GM12878 (cell line): ENCODE measurements around the gene STBD1. TPM values are rescaled to one million over a fixed set of nuclear protein-coding genes. Genes with fewer than 3 reads are reported as not detected.

Experiments
- ATAC-seq: fragments of 200-7000 bp; cut with Tn5 transposase; 3 replicates; pipeline ENCODE4 v1.9.1; 2020; ENCODE audit warnings: mild to moderate bottlenecking, moderate library complexity
- BruUV-seq: library from RNA; stranded (reverse); fragments of 400-500 nt; replicated peaks from 2 replicates; lab custom pipeline; 2021; lab: Mats Ljungman, UMichigan
- CTCF ChIA-PET: fragments of 300-600 bp; sonication (Branson Sonifier 250); formaldehyde crosslinking; extraction: SDS; loops from one replicate; lab custom pipeline; 2021; ENCODE audit warnings: inconsistent platforms; lab: Yijun Ruan, JAX
- POLR2A ChIA-PET: fragments of 350-600 bp; formaldehyde crosslinking; extraction: SDS; loops from one replicate; lab custom pipeline; 2021; ENCODE audit warnings: inconsistent platforms; lab: Charles Lee
- RAD21 ChIA-PET: fragments of 300-600 bp; sonication (Branson Sonifier 250); formaldehyde crosslinking; loops from one replicate; lab custom pipeline; 2023; ENCODE audit warnings: antibody characterized with exemption; ENCODE audit not compliant: unreplicated experiment; lab: Charles Lee
- SMC1A ChIA-PET: fragments of 300-600 bp; sonication (Branson Sonifier 250); formaldehyde crosslinking; loops from one replicate; lab custom pipeline; 2023; ENCODE audit not compliant: unreplicated experiment, uncharacterized antibody; lab: Charles Lee
- DNase-seq: peaks from one replicate; pipeline ENCODE4 v3.0.0-alpha.2; 2011; ENCODE audit warnings: low read depth, low spot score
- FAIRE-seq: peaks from 3 replicates; lab custom pipeline; 2011; peaks lifted over from hg19 to GRCh38; lab: Jason Lieb, UNC
- H2AFZ ChIP-seq: 2 replicates; pipeline ENCODE4 v1.6.0; 2011; ENCODE audit warnings: low read depth, low read length, control low read depth; ENCODE audit not compliant: control insufficient read depth
- H3K27ac ChIP-seq: 2 replicates; pipeline ENCODE4 v1.5.1; 2011; ENCODE audit warnings: control low read depth; ENCODE audit not compliant: control insufficient read depth, insufficient read depth
- H3K27me3 ChIP-seq, 2 experiments: replicated peaks in 1 of 2; 2 replicates each; pipeline versions ENCODE4 v1.6.0 to v1.6.1; 2011; ENCODE audit warnings: low read length in 1 of 2; ENCODE audit not compliant: control insufficient read depth in 2 of 2, insufficient read depth in 2 of 2
- H3K36me3 ChIP-seq, 2 experiments: 2 replicates each; pipeline ENCODE4 v1.5.1; 2011; ENCODE audit warnings: low read length in 1 of 2; ENCODE audit not compliant: control insufficient read depth in 2 of 2, insufficient read depth in 2 of 2
- H3K4me1 ChIP-seq: 2 replicates; pipeline ENCODE4 v1.6.1; 2011; ENCODE audit warnings: mild to moderate bottlenecking, low read length, moderate library complexity, mixed read lengths; ENCODE audit not compliant: control insufficient read depth, insufficient read depth
- H3K4me2 ChIP-seq: 2 replicates; pipeline ENCODE4 v1.6.0; 2011; ENCODE audit warnings: control low read depth; ENCODE audit not compliant: control insufficient read depth, insufficient read depth
- H3K4me3 ChIP-seq: fragments of 200-600 bp; sonication (generic); 2 replicates; pipeline ENCODE4 v1.5.1; 2016
- H3K79me2 ChIP-seq: 2 replicates; pipeline ENCODE4 v1.6.0; 2011; ENCODE audit warnings: low read length; ENCODE audit not compliant: control insufficient read depth, insufficient read depth
- H3K9ac ChIP-seq: 2 replicates; pipeline ENCODE4 v1.8.0; 2011; ENCODE audit warnings: low read length, control low read depth, mixed read lengths; ENCODE audit not compliant: control insufficient read depth, insufficient read depth
- H3K9me3 ChIP-seq: replicated peaks from 3 replicates; pipeline ENCODE4 v1.5.1; 2011; ENCODE audit warnings: mild to moderate bottlenecking, low read length; ENCODE audit not compliant: control insufficient read depth, insufficient read depth
- H4K20me1 ChIP-seq: 2 replicates; pipeline ENCODE4 v1.6.0; 2011; ENCODE audit not compliant: control insufficient read depth, insufficient read depth
- NFXL1 ChIP-seq: fragments of 450-650 bp; IDR thresholded peaks from 2 replicates; pipeline ENCODE4 v1.6.1; 2017; ENCODE audit warnings: antibody characterized with exemption, mild to moderate bottlenecking, borderline replicate concordance
- REST ChIP-seq: IDR thresholded peaks from 2 replicates; pipeline ENCODE4 v1.6.1; 2012; ENCODE audit warnings: mild to moderate bottlenecking, low read depth, low read length
- WGBS: methylation state at CpG from one replicate; pipeline ENCODE4 v1.1.6; 2016; ENCODE audit warnings: low lambda C conversion rate; ENCODE audit not compliant: insufficient replicate concordance, insufficient coverage; ENCODE audit errors: missing lambda C conversion rate; 5-methylcytosine and 5-hydroxymethylcytosine counted together
- in situ Hi-C: fragments of 300-500 bp; cut with MboI; formaldehyde crosslinking; loops from 9 replicates; pipeline ENCODE4 v1.14.3; 2018; ENCODE audit warnings: mixed read lengths
- intact Hi-C: fragments of 100-400 bp; cut with micrococcal nuclease; formaldehyde crosslinking; loops from one replicate; pipeline ENCODE4 v1.14.2; 2022; ENCODE audit not compliant: unreplicated experiment
- polyA plus RNA-seq, 11 experiments: library from polyadenylated mRNA; depleted of rRNA in 4 of 11; unstranded in 6 of 11; stranded (reverse) in 5 of 11; fragments of >200 nt; fragmentation: Nextera tagmentation in 4 of 11; fragmentation: Illumina TruSeq in 1 of 11; extraction: Ambion mirVana in 4 of 11; extraction: Trizol in 1 of 11; gene quantifications; 1 replicate in 1 of 11; 2 replicates in 10 of 11; pipeline versions ENCODE4 v1.2.1 to v1.2.3, GENCODE V29; 2011 to 2016; ENCODE audit warnings: inconsistent platforms in 2 of 11, missing spikeins in 2 of 11, low read depth in 1 of 11
- total RNA-seq, 4 experiments: library from RNA; depleted of rRNA in 3 of 4; stranded (reverse); fragments of >200 nt in 3 of 4; fragmentation: Illumina TruSeq in 1 of 4; extraction: Trizol in 1 of 4; gene quantifications; 2 replicates each; pipeline versions ENCODE4 v1.2.1 to v1.2.3, GENCODE V29; 2013 to 2021

The STBD1 gene
- total and polyA plus RNA-seq, 10 of the 15 experiments (the other 5 are each of a cell fraction or from before 2014, with no cell fraction given): 0.04 to 0.10 (median 0.05) TPM; not detected in 7

GRCh38 chr4:76311896-76312331, 5.4 kb downstream of the STBD1 start (continued):
- no peak for TF ChIP-seq REST

DNA sequence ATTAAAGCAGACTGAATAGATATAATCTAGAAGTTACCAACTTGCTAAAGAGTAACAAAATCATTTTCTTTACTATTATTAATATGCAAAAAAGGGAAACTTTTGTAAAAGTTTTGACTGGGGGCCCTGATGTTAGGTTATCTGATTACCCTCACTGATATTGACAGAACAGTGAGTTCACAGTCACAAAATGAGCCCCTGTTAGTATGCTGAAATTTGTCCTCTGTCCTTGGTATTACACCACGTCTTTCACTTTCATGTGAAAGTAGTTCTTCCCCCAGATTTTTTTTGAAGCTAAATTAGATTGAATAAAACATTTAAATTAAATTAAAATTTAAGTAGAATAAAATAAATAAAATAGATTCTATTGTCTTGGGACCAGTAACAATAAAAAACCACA, 5.9 kb downstream of the STBD1 start:
- no peak for TF ChIP-seq NFXL1
- ChIA-PET RAD21 (no interaction called here), POLR2A (no interaction called here), CTCF (interaction anchor here (0.6 kb wide), 1 partner anchor 135 kb away, joined by 3 read pairs; no protein-coding TSS in a partner anchor), SMC1A (interaction anchor here (1.2 kb wide), 1 partner anchor 11 kb away, joined by 4 read pairs; no protein-coding TSS in a partner anchor)
- H3K4me3 ChIP-seq: no peak overlapping the region
- H4K20me1 ChIP-seq: no peaks in the 10 kb centered on the region
- no peaks in the 10 kb centered on the region; the same call in 1 of the 3 replicates for H3K9me3 ChIP-seq
- no peaks in the 10 kb centered on the region for H3K36me3 ChIP-seq
- ATAC-seq (no peak), DNase-seq (no peak), FAIRE-seq (no peak)
- peaks cover 2 to 10% of the 10 kb centered on the region in 2 experiments; a peak in 3 of 4 replicates for H3K27me3 ChIP-seq
- H3K9ac ChIP-seq: no peak overlapping the region
- BruUV-seq: no TSS peak
- 0% methylated on average over 1 of the region's 1 CpG for WGBS
- no peaks in the 10 kb centered on the region for H3K79me2 ChIP-seq
- no peak overlapping the region for H2AFZ ChIP-seq
- H3K4me1 ChIP-seq: no peaks in the 10 kb centered on the region
- no peak overlapping the region for H3K27ac ChIP-seq
- in situ Hi-C loops (no loop called here), intact Hi-C loops (no loop called here)
- no peak overlapping the region for H3K4me2 ChIP-seq
